ENCODE measurements around the gene FNDC10.

DNA sequence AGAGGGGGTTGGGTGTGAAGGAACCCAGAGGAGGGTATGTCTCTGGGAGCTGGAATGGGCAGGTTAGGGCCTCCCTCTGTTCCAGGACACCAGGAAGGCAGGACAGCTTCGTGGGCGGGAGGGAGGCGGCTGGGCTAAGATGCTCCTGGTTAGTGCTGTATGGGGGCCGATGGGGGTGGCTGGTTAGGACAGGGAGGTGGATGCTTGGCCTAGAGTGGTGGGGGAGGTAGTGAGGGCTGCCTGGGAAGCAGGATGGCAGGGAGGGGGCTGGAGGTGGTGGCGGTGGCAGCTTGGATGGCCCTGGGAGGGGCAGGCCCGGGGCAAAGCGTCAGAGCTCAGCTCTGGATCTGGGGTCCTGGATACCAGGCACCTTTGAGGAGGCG, 25.9 kb upstream of the FNDC10 start:
- TF ChIP-seq POLR2A (IDR thresholded peaks at IDR 0.05) = no peak
- TF ChIP-seq, protein P1, sequence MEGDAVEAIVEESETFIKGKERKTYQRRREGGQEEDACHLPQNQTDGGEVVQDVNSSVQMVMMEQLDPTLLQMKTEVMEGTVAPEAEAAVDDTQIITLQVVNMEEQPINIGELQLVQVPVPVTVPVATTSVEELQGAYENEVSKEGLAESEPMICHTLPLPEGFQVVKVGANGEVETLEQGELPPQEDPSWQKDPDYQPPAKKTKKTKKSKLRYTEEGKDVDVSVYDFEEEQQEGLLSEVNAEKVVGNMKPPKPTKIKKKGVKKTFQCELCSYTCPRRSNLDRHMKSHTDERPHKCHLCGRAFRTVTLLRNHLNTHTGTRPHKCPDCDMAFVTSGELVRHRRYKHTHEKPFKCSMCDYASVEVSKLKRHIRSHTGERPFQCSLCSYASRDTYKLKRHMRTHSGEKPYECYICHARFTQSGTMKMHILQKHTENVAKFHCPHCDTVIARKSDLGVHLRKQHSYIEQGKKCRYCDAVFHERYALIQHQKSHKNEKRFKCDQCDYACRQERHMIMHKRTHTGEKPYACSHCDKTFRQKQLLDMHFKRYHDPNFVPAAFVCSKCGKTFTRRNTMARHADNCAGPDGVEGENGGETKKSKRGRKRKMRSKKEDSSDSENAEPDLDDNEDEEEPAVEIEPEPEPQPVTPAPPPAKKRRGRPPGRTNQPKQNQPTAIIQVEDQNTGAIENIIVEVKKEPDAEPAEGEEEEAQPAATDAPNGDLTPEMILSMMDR (IDR thresholded peaks at IDR 0.05) = no peak
